ENCODE measurements around the gene GALT.

GALT gene

DNA sequence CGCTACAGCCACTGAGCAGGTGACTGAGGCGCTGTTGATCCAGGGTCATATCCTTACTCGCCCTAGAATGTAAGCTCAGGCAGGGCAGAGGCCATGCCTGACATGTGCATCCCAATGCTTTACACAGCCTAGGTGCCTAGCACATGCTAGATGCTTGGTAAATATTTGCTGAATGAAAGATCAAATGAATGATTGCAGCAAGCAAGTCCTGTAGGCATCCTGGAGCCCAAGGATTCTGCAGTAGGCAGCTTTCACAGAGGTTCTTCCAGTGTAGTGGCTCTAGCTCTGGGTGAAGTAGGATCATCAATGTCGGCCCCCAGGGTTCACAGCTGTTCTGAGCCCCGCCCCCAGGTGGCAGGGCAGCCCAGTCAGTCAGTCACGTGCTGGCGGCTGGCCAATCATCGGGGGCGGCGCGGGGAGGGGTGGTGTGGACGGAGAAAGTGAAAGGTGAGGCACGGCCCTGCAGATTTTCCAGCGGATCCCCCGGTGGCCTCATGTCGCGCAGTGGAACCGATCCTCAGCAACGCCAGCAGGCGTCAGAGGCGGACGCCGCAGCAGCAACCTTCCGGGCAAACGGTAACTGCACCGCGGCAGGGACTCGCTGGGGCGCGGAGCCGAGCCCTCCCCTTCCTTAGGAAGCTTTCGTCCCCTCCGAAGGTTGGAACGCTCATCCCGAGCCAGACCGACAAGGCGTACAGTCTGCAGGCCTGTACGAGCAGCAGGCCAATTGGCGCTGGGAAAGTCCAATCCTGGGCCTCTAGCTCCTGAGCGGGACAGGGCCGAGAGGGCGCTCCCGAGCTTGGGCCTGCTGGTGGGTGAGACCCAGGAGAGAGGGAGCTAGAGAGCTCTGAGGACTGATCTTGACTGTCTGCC is at the start of gene GALT:
GALT (plus strand) TSS at position 465 of the 873 bp plus-strand sequence; CDS start at position 495, 30 bp downstream.
- peak; percentile 99 for DNase-seq

- DNase-seq = no peak
Measured at GRCh38 chr9:34599546-34599945, 46.9 kb upstream of the GALT start.

DNA sequence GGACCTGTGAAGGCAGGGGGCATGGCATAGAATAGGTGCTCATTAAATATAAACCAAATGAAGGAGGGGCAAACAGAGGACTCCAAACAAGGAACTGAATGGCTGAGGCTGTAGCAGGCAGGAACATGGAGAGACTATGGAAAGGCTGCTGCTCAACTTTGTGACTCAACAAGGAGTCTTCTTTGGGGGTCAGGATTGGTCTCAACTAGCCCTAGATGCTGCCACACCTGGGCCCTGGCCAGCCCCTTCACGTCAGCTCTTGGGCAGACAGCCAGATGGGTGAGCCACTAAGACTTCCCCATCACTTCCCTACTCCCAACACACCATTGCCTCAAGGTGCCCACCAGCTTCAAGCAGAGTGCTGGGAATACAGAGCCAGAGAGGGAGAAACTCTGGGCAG is 45.6 kb upstream of the GALT start:
- no peak for DNase-seq

DNA sequence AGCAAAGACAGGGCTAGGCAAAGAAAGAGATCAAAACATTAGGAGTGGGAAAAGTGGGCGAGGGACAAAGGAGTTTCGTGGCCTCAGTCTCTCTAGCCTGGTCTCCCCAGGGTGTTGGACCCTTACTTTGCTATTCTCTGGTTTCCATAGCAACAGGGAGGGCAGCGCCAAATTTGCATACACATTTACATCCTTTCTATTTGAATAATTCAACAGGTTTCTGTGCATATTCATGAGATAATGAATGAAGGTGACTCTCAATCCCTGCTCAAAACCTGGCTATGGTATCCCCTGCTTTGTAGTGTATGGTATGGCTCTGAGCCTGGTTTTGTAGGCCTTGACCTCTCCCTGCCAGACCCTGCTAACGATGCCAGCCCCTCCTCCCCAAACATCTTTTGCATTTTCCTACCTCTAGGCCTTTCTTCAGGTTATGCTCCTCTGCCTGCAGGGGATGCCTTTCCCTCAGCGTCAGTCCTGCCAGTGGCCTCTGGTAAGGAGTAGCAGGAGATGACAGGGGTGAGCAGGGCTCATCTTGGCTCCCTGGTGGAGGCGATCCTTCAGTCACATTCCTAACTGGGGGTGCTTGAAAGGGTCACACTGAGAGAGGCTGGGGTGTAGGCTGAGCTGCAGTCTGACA is 44.4 kb upstream of the GALT start:
- DNase-seq = no peak

DNA sequence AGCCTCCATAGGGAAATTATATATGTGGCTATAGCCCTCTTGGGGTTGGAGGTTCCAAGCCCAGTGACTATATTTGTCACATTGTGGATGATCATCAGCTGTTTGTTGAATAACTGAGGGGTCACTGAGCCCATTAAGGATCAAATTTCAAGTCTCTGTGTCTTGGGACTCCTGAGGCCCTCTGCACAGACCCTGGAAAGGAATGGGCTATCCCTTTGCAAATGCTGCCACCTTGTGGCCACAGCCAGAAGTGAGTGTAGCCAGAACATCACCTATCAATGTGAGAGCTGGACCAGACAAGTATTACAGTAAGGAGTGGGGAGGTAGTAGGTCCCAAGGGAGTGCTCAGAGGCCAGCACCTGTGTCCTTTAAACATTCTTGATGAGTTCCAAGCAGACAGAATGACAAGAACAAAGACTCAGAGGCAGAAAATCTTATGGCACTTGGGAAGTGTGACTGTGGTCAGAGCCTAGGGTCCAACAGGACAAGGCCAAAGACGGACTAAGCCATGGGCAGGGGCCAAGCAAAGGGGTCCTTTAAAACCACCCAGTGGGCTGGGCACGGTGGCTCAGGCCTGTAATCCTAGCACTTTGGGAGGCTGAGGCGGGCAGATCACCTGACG is 42.8 kb upstream of the GALT start:
- DNase-seq = peak; percentile 94

DNA sequence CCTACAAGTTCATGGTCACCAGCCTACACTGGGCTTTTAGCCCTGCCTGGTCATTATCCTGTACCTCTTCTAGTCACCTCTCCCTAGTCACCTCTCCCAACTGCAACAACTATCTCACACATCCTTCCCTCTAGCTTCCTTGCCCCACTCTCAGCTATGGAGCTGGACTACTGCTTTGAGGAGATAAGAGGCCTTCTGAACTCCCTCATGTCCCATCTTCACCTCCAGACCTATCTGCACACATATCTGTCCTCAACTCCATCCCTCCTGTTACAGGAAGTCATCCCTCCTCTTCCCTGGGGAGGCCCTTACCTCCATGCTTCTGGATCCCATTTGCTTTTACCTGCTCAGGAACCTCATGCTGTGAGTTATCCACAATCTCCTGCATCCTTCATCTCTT is 40.3 kb upstream of the GALT start:
- no peak for DNase-seq

GRCh38 chr9:34606905-34607304 is 39.6 kb upstream of the GALT start:
- DNase-seq = no peak

- no peak for DNase-seq
Measured at GRCh38 chr9:34607331-34607730, 39.1 kb upstream of the GALT start.

DNA sequence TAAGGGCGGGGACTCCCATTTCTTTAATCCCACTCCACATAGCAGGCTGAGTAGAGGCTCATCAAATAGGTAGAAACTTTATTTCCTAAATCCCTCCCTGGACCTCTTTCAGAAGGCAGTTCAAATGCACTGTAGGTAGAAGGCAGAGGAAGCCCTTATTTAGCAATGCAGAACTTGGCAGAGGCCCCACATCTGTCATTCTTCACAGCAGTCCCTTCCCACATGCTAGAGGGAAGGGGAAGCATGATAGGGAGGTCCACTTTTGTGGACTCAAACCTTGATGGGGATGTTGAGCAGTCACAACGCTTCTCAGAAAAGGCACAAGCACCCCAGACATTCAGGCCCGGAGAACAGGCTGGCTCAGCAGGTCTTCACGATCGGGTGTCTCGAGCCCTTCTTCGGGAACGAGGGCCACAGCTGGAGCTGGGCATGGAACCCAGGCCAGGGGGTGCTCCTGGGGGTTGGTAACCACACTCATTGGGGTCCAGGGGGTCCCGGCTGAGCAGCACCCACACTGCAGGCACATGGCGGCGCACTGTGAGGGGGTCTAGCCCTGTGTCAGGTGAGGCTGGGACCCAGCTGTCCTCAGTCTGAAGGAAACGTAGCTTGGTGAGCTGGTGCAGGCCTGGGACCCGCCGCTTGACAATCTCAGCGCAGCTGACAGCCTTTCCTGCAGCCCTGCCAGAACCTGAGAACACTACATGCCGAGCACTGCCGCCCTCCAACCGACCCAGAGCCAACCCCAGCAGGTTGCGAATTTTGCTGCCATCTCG is 35.9 kb upstream of the GALT start:
- DNase-seq = no peak

DNA sequence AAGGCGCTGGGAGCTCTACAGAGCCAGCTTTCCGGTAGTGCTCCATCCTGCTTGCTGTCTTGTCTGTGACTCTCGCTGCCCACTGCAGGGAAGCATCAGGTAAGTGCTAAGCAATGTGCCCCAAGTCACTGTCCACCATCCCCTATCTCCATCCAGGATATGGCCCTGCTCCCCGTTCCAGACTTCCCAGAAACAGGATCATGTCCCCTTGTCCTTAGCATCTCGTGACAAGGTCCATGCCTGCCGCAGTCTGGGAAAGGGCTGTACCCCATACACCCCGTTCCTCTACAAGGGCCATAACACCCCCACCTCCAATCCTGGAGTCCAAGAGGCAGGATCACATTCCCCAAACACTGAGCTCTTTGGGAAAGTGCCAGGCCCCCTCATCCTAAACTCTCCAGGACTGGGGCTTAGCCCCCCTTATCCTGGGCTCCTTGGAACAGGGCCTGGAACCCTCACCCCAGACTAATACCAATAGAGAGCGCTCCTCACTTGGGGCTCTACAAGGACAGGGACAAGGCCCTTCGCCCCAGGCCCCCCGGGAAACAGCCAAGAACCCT is 35.1 kb upstream of the GALT start:
- no peak for DNase-seq

GRCh38 chr9:34611811-34612787 is 34.4 kb upstream of the GALT start, which contains the start of gene RPP25L:
TSS of gene RPP25L (minus strand) at chr9:34612097. CDS start at chr9:34611296, 801 bp downstream.
- peak; percentile 93 for DNase-seq

- DNase-seq = peak; percentile 84
Measured at GRCh38 chr9:34612788-34613390, 33.6 kb upstream of the GALT start.

DNA sequence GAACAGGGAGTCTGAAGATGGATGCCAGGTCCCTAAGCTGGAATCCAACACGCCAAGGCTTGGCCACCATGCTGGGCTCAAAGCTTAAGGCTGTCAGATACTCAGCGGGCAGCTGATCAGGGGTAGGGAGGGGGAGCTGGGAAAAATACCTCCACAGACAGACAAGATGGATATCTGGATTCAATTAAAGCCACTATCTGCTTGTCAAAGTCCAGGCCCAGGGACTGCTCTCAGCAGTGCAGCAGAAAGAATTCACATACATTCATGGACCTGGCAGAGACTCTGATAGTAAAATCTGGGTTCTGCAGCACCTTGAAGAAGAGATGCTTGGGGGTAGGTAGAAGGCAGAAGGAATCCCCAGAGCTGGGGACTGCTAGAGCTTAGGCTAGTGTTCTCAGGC is 31.3 kb upstream of the GALT start:
- DNase-seq = no peak

- peak; percentile 89 for DNase-seq
Measured at GRCh38 chr9:34620061-34620994, 26.1 kb upstream of the GALT start, which contains the start of gene DCTN3. TSS of gene DCTN3 (minus strand) at chr9:34620495. CDS start at chr9:34620464, 31 bp downstream.

DNA sequence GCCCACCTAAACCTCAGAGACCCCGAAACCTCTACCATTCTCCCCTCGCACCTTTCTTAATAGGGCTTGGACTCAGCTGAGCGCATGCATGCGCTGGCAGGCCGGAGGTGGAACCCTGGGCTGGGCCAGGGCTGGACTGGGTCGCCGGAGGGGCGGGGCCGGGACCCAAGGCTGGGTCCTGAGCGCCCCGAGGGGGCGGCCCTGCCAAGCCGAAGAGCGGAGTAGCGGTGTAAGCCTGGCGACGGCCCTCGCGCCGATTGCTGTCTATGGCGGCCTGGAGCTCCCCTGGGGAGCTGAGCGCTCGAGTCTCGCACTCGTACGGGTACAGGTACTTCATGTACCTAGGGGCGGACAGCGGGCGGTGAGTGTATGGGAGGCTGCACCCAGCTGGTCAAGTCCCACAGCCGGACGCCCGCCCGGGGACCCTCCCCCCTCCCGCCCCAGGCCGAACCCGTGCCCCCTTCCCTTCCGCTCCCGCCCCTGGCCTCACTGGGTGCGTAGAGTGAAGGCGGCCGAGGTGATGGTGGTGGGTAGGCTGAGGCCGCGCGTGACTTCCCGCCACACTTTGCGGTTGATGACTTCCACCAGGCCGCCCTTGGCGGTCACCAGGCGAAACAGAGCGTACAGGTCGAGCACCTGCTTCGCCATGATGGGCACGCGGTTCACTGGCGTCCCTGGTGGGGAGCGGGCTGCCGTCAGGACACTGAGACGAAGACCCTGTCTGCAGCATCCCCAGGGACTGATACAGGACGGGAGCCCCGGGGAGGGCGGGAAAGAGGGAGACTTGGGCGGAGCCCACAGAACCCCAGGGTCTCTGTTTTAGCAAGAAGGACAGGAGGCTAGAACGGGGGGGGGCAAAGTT is 22.9 kb upstream of the GALT start:
- no peak for DNase-seq

DNA sequence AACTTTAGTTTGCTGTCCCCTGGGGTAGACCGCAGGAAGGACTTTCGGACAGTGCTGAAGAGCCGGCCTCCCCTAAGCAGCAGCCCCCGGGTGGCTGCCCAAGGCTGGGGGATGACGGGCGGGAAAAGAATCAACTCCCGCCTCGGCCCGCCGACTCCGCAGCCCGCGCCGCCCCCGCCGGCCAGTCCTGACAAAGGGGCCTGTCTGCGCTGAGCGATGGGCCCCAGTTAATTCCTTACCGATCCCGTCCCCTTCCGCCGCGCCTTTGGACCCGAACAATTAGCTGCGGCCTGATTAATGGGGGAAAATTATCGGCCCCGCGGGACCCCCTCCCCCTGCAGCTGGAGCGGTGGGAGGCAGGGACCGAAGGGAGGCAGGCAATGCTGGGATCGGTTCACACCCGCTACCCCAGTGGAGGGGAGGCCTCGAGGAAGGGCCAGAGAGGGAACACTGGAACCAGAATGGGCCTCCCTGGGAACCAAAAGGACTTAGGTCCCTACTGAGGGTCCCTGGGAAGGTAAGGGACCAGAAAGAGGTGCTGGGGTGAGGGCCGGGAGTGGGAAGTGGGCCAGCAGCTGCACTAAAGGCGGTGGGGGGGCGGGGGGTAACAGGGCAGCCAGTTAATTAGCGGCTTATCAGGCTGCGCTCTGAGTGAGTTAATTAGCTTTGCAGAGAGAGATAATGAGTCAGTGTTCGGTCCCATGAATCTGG is 21.8 kb upstream of the GALT start:
- DNase-seq = no peak

- DNase-seq = no peak
Measured at GRCh38 chr9:34625186-34625486, 21.3 kb upstream of the GALT start.
